HG03442 (cell line): ENCODE results near the gene HDAC5.
"Not testable (repeated sequence)": the region's sequence is repeated elsewhere in the genome, so short reads cannot be mapped to it uniquely, and the experiment has no call there.

Experiments
- ATAC-seq: cut with Tn5 transposase; IDR thresholded peaks from one replicate; pipeline ENCODE4 v1.9.1; 2021; ENCODE audit warnings: mild to moderate bottlenecking, moderate library complexity; ENCODE audit not compliant: unreplicated experiment

HDAC5 gene

DNA sequence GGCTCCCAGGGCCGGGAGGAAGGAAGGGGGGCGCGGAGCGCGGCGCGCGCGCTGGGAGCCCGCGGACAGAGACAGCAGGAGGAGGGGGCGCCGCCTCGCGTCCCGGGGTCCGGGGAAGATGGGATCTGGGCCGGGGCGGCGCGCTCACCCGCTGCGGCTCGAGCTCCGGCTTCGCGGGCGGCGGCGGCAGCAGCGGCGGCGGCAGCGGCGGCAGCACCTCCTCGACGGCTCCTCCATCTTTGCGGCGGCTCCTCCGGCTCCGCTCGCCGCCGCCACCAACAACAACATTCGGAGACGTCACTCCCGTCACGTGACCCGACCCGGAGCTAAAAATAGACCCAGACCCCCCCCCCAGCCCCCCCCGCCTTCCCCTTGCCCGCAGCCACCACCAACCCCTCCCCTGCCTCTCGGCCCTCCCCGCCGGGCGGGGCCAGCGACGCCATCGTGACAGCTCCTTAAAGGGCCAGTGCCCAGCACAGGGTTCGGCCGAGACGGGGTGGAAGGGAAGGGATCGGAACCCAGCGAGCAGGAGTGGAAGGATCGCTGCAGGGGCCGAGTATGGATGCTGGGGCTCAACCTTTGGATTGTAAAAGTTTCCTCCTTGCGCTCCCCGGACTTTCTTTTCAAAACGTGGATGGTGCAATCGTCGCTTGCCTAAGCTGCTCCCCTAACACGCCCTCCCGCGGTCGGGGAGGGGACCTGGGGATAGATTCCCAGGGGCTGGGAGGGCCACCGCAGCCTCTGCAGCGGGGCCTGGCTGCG lies at the start of gene HDAC5:
TSS of gene HDAC5 (minus strand) at position 286 of the 762 bp plus-strand sequence. CDS start 6,126 bp downstream, outside the sequence.
- peak; percentile 87 for ATAC-seq

DNA sequence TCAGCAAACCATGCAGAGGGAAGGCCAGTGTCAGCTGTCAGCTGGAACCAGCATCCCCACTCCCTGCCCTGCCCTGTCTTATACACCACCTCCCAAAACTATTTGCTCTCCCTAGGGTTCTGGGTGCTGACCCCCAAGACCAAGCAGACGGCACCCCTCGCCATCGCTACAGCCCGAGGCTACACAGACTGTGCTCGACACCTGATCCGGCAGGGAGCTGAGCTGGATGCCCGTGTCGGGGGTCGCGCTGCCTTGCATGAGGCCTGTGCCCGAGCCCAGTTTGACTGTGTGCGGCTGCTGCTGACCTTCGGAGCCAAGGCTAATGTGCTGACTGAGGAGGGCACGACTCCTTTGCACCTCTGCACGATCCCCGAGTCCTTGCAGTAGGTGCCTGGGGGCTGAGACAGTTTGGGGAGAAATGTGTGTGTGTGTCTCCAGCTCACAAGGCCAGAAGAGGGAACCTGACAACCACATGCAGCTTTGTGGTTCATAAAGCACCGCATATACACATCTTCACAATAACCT lies 48.6 kb upstream of the HDAC5 start:
- no peak for ATAC-seq

DNA sequence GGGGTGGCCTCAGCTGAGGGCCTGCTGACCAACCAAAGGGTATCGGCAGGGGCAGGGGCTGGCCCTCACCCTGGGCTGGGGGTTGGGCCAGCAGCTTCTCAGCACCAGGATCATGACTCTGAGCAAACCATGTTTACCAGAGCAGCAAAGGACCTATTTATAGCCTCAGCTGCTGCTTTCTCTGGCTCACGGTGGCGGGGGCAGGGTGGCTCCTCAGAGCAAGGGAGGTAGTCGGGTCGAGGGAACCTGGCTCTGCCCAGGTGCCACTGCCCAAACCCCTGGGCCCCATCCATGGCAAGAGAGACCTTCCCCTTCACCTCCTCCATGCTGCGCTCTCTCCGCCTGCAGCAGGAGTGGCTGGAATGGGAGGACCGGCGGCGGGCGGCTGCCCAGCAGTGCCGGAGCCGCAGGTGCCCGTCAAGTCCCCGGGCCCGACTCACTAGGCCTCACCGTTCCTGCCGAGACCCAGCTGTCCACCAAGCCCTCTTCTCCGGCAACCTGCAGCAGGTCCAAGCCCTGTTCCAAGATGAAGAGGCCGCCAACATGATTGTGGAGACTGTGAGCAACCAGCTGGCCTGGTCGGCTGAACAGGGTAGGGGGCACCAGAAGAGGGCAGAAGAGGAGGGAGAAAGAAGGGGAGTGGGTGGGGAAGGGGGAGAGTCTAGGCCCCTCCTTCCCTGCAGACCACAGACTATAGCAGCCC lies 47.2 kb upstream of the HDAC5 start, which contains the start of gene ASB16:
TSS of gene ASB16 (plus strand) at position 206 of the 703 bp plus-strand sequence. CDS start at position 292, 86 bp downstream.
- no peak for ATAC-seq

DNA sequence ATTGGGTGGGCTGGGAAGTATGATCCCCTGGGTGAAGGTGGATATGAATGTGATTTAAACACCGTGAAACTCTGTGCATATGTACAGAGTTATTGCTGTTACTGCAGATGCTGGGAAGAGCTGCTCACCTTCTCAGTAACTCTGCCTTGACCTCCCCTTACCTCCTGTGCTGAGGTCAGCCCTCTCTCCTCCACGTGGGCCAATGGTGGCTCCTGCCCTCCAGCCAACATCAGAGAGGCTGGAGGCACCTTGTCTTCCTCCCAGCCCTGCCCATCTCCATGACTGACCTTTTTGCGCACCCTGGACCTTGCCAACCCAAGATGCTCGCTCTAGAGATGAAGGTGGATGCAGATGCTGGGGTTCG lies 46.7 kb upstream of the HDAC5 start:
- ATAC-seq = no peak

- ATAC-seq = no peak
These were observed 43.9 kb upstream of the HDAC5 start for GRCh38 chr17:44167181-44167861.

GRCh38 chr17:44164476-44164875 lies 41.0 kb upstream of the HDAC5 start:
- ATAC-seq = no peak

GRCh38 chr17:44159519-44160210 lies 36.2 kb upstream of the HDAC5 start:
- ATAC-seq = no peak

DNA sequence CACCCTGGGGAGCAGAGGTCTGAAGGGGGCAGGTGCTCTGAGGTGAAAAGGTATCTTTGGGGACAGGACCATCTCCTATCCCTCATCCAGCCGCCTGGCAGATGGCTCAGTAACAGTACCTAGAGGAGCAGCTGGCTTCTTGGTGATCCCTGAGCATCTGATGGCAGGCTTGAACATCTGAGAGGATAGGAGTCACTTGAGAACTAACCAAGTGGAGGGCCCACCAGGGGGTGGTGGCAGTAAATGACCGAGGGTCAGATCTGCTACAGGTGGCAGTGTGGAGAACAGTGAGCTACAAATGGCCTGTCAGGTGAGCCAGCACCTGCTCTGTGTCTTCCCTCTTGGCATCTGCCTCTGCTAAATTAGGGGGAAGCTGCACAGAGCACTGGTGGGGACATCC lies 32.0 kb upstream of the HDAC5 start:
- no peak for ATAC-seq

DNA sequence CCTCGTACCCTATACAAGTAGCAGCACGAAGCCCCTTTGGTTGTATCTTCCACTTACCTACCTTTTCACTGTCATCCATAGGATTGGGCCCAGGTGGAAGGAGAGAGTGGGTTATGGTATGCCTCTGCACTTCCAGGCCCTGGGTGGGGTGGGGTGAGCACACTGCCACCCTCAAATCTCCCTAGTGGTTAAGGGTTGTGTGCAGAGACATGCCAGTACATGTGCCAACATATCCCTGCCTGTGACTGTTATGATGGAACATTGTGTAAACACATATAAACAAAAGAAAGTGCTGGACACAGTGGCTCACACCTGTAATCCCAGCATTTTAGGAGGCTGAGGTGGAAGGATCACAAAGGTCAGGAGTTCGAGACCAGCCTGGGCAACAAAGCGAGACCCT lies 29.4 kb upstream of the HDAC5 start:
- no peak for ATAC-seq

- no peak for ATAC-seq
These were observed 26.4 kb upstream of the HDAC5 start for GRCh38 chr17:44149750-44150329.

GRCh38 chr17:44149066-44149465 lies 25.6 kb upstream of the HDAC5 start:
- not testable (repeated sequence) for ATAC-seq

DNA sequence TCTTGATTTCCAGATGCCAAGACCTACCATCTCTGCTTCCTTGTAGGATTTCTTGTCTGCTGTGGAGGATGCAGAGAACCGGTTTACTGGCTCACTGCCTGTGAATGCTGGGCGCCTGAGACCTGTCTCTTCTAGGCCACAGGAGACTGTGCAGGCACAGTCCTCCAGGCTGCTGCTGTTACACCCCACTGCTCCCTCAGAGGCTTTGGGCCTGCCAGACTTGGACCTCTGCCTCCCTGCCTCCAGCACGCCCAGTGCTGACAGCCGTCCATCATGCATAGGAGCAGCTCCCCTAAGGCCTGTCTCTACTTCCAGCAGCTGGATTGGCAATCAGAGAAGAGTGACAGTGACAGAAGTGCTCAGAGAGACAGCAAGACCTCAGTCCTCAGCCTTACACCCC lies 24.4 kb upstream of the HDAC5 start:
- no peak for ATAC-seq

- ATAC-seq = no peak
These were observed 23.2 kb upstream of the HDAC5 start for GRCh38 chr17:44146375-44147346.

GRCh38 chr17:44144966-44145739 lies 21.7 kb upstream of the HDAC5 start:
- no peak for ATAC-seq

- ATAC-seq = not testable (repeated sequence)
These were observed 20.5 kb upstream of the HDAC5 start for GRCh38 chr17:44143921-44144320.

DNA sequence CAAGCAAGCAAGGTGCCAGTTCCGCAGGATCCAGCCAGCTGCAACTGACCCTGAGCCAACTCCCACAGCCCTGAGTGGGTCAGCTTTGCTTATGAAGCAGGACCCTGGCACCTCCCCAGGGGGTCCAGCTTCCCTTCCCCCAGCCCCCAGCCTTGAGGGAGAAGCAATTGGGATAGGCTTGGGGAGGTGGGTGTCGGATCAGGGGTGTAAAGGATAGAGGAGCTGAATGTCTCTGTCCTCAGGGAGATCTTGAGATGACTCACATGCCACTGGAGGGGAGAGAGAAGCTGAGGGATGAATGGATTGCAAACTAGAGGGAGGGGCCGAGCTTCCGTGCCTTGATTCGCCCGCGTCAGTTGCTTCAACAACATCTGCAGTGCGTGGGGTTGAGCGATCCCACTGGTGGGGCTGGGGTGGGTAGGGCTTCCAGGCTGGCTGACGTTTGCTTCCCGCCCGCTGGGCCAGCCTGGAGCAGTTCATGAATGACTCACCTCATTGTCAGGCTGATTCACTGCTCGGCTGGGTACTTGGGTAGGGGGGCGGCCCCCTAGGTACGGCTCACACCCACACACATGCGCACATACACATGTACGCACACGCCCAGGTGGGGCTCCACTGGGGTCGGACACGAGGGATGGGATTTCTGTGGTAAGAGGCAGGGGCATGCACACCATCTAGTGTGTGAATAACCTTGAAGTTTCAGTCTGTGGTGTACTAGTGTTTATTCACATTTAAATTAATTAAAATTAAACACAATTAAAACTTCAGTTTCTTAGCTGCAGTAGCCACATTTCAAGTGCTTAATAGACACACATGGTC lies 14.7 kb upstream of the HDAC5 start:
- ATAC-seq = no peak

DNA sequence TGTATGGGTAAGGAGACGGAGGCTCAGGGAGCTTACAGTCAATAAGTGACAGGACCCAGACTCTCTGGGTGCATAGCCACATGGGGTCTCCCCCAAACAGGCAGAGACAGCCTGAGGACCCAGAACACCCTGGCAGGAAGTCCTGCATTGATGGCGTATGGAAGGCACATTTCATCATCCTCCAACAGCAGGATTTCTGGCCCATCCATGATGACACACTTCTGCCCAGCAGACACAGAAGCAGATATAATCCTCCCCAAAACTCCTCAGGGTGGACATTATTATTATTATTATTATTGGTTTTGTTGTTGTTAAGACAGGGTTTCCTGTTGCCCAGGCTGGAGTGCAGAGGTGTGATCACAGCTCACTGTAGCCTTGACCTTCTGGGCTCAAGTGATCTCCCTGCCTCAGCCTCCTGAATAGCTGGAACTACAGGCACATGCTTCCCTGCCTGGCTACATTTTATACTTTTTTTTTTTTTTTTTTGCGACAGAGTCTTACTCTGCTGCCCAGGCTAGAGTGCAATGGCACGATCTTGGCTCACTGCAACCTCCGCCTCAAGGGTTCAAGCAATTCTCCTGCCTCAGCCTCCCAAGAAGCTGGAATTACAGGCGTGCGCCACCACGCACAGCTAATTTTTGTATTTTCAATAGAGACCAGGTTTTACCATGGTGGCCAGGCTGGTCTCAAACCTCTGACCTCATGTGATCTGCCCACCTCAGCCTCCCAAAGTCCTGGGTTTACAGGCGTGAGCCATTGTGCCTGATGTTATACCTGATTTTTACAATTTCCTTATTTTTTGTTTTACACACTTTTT lies 11.5 kb upstream of the HDAC5 start:
- no peak for ATAC-seq
